SK-N-SH (cell line): ENCODE results near the gene RUFY2.

Source experiments
- CTCF ChIP-seq: fragments of 200-600 bp; sonication (generic); IDR thresholded peaks from 2 replicates; pipeline ENCODE4 v1.6.1; 2017; ENCODE audit warnings: antibody characterized with exemption, mild to moderate bottlenecking, moderate library complexity
- EP300 ChIP-seq, 2 experiments: IDR thresholded peaks; 2 replicates each; pipeline versions ENCODE4 v1.4.0 to v1.6.1; 2012; ENCODE audit warnings: borderline replicate concordance in 1 of 2, low read depth in 1 of 2, low read length in 1 of 2
- FOXJ3 ChIP-seq: sonication (generic); formaldehyde crosslinking; IDR thresholded peaks from 2 replicates; pipeline ENCODE4 v1.5.1; 2020; ENCODE audit warnings: mild to moderate bottlenecking, missing genetic modification reagents
- GABPA ChIP-seq: IDR thresholded peaks from 2 replicates; pipeline ENCODE4 v1.4.0; 2012; ENCODE audit warnings: low read depth, mild to moderate bottlenecking
- JUND ChIP-seq: IDR thresholded peaks from 2 replicates; pipeline ENCODE4 v1.4.0; 2012
- MXI1 ChIP-seq: IDR thresholded peaks from 2 replicates; pipeline ENCODE4 v1.6.1; 2012; ENCODE audit warnings: mild to moderate bottlenecking, low read depth, low read length, improper control_type of control experiment
- NFIC ChIP-seq: IDR thresholded peaks from 2 replicates; pipeline ENCODE4 v1.4.0; 2012; ENCODE audit warnings: borderline replicate concordance
- POLR2AphosphoS5 ChIP-seq: IDR thresholded peaks from 2 replicates; pipeline ENCODE4 v1.6.1; 2012; ENCODE audit warnings: low read depth, low read length
- RXRA ChIP-seq: IDR thresholded peaks from 2 replicates; pipeline ENCODE4 v1.4.0; 2012; ENCODE audit warnings: low read depth, mild to moderate bottlenecking, borderline replicate concordance
- TAF1 ChIP-seq: IDR thresholded peaks from 2 replicates; pipeline ENCODE4 v1.6.1; 2012; ENCODE audit warnings: low read depth, mild to moderate bottlenecking, low read length, moderate library complexity, borderline replicate concordance
- TEAD4 ChIP-seq: IDR thresholded peaks from 2 replicates; pipeline ENCODE4 v1.4.0; 2012; ENCODE audit warnings: mild to moderate bottlenecking, borderline replicate concordance; ENCODE audit not compliant: insufficient read depth
- USF1 ChIP-seq: IDR thresholded peaks from 2 replicates; pipeline ENCODE4 v1.4.0; 2012; ENCODE audit warnings: low read depth, borderline replicate concordance
- YY1 ChIP-seq: IDR thresholded peaks from 2 replicates; pipeline ENCODE4 v1.4.0; 2012; ENCODE audit warnings: low read depth, mild to moderate bottlenecking

- TF ChIP-seq CTCF (no peak), TEAD4 (no peak), FOXJ3 (CRISPR knock-in tag) (no peak), GABPA (no peak), JUND (no peak), USF1 (no peak), NFIC (no peak), RXRA (no peak), MXI1 (no peak), POLR2AphosphoS5 (no peak), EP300 (IDR thresholded peaks at IDR 0.05; ENCODE audit: borderline replicate concordance in 1 of 2, low read depth in 1 of 2, low read length in 1 of 2) (no peak), TAF1 (no peak), YY1 (no peak)
Measured at GRCh38 chr10:68362590-68362989, 44.5 kb downstream of the RUFY2 start.
